ENCODE data around the gene TSSK3. TPM values are rescaled to one million over a fixed set of nuclear protein-coding genes. Genes with fewer than 3 reads are reported as not detected.

Gene TSSK3
- total and polyA plus RNA-seq, 8 donors = 0.43 to 0.92 TPM; not detected in 6

DNA sequence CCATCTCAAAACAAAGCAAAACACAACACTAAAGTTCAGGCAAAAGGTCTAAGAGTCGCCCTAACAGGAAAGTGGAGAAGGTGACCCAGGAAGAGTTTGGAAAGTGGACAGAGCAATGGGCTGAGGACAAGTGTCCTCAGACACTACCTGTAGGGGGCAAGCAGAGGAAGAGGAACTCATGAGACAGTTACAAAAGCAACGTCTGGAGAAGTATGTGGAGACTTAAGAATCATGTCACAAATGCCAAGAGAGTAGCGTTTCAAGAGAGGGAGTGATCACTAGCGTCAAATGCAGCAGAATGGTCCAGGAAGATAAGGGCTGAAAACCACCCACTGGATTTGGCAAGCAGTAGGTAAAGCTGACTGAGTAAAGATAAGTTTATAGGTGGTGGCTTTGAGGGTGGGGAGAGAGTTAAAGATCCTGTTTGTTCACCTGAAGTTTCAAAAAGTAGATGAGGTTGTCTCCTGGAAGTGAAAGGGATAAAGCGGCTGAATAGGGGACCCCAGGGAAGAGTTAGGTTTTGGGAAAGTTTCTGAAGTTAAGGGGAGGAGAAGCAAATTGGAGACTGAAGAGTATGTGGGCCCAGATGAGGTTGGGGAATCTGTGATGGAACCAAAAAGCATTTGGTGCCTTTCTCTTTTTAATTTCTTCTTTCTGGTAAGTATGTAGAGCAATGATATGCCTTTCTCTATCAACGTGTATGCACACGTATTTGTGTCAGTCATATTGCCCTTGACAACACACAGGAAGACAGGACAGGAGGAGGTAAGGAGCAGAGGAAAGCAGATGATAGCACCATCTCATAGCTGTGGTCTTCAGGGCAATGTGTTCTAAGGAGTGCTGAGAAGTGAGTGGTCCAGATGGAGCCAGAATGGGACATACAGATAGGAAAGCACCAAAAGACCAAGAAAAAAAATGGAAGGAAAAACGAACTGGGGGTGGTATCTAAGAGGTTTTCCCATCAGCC, 28.8 kb downstream of the TSSK3 start:
- intact Hi-C loops (cut with DNase I; ENCODE audit: low total_unique reads) = no loop called here

DNA sequence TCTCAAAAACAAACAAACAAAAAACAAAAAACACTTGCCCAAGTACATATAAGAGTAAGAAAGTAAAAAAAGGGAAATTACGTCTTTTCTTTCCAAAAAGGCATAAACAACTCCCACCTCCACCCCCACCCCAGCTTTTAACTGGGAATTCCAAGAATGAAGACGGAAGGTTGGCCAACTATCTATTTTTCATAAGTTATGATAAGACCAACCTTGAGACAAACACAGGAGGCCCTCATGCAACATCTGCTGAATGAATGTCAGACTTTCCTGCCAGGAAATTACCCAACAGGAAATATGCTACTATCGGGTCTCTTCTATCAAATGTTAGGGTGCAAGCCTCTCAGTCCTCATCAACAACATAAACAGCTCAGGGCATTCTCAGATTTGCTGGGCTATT, 30.0 kb downstream of the TSSK3 start:
- TF ChIP-seq POLR2A (IDR thresholded peaks at IDR 0.05) (no peak), EP300 (IDR thresholded peaks at IDR 0.05) (no peak), POLR2AphosphoS5 (IDR thresholded peaks at IDR 0.05) (no peak)
- TF ChIP-seq, protein P1, sequence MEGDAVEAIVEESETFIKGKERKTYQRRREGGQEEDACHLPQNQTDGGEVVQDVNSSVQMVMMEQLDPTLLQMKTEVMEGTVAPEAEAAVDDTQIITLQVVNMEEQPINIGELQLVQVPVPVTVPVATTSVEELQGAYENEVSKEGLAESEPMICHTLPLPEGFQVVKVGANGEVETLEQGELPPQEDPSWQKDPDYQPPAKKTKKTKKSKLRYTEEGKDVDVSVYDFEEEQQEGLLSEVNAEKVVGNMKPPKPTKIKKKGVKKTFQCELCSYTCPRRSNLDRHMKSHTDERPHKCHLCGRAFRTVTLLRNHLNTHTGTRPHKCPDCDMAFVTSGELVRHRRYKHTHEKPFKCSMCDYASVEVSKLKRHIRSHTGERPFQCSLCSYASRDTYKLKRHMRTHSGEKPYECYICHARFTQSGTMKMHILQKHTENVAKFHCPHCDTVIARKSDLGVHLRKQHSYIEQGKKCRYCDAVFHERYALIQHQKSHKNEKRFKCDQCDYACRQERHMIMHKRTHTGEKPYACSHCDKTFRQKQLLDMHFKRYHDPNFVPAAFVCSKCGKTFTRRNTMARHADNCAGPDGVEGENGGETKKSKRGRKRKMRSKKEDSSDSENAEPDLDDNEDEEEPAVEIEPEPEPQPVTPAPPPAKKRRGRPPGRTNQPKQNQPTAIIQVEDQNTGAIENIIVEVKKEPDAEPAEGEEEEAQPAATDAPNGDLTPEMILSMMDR (IDR thresholded peaks at IDR 0.05) = no peak
- intact Hi-C loops (cut with DNase I; ENCODE audit: low total_unique reads) = no loop called here
- peak overlapping the region in 1 of 4 donors; percentile 84 for H3K4me3 ChIP-seq
- H3K4me1 ChIP-seq = peaks cover 34 to 55% (median 52%) of the 10 kb centered on the region in 4 donors
- WGBS, 5 donors = 76 to 78% (median 76%) methylated on average over 3 of the region's 3 CpGs
- H3K9me3 ChIP-seq = no peaks in the 10 kb centered on the region
- DNase-seq = no peak
- H3K36me3 ChIP-seq = peaks cover 23 to 48% (median 44%) of the 10 kb centered on the region in 4 donors
- no peak overlapping the region for H3K27ac ChIP-seq
- H3K27me3 ChIP-seq = no peaks in the 10 kb centered on the region

More for the DNA sequence above, 28.8 kb downstream of the TSSK3 start:
- H3K4me3 ChIP-seq = no peak overlapping the region
- H3K4me1 ChIP-seq = peaks cover 34 to 55% (median 52%) of the 10 kb centered on the region in 4 donors
- H3K27me3 ChIP-seq = no peaks in the 10 kb centered on the region
- H3K36me3 ChIP-seq = peaks cover 30 to 60% (median 56%) of the 10 kb centered on the region in 4 donors
- TF ChIP-seq POLR2AphosphoS5 (IDR thresholded peaks at IDR 0.05) = peak in 1 of 3 donors; percentile 7
- TF ChIP-seq POLR2A (IDR thresholded peaks at IDR 0.05) = no peak
- no peak for TF ChIP-seq EP300 (IDR thresholded peaks at IDR 0.05)
- TF ChIP-seq, protein P1 (IDR thresholded peaks at IDR 0.05) = no peak
- H3K27ac ChIP-seq = peak overlapping the region in 1 of 5 donors; percentile 26
- DNase-seq = peak in 1 of 2 donors; percentile 28
- H3K9me3 ChIP-seq = no peaks in the 10 kb centered on the region
- WGBS, 5 donors = 34 to 55% (median 39%) methylated on average over 8 of the region's 8 CpGs

DNA sequence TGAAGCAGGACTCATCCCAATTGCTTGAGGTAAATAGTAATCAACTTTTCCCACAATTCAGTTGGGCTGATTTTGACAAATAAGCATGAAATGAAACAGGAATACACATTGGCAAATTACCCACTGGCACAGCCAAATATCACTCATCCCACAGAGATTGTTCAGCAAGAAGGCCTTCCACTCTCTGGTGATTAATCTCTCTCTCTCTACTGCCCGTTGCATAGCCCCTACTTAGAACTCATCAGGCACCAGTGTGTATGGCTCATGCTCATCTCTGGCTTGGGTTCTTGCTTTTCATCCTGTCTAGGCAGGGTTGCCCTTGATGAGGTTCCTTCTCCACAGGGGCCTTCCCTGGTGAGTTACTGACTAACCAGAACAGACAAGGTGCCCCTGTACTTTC, 30.8 kb downstream of the TSSK3 start:
- Histone ChIP-seq H3K27me3 (no peaks in the 10 kb centered on the region), H3K36me3 (peaks cover 19 to 40% (median 36%) of the 10 kb centered on the region in 4 donors), H3K27ac (peak overlapping the region in 4 of 5 donors; percentile 90 to 97 (median 96)), H3K4me1 (peaks cover 34 to 54% (median 49%) of the 10 kb centered on the region in 4 donors), H3K9me3 (no peaks in the 10 kb centered on the region), H3K4me3 (peak overlapping the region; percentile 84 to 91 (median 88))
- DNase-seq = no peak
- 62 to 75% (median 67%) methylated on average over 1 of the region's 1 CpG for WGBS, 5 donors
- intact Hi-C loops (cut with DNase I; ENCODE audit: low total_unique reads) = no loop called here
- TF ChIP-seq, protein P1 (IDR thresholded peaks at IDR 0.05) = no peak
- TF ChIP-seq POLR2A (IDR thresholded peaks at IDR 0.05) (no peak), POLR2AphosphoS5 (IDR thresholded peaks at IDR 0.05) (no peak), EP300 (IDR thresholded peaks at IDR 0.05) (no peak)

DNA sequence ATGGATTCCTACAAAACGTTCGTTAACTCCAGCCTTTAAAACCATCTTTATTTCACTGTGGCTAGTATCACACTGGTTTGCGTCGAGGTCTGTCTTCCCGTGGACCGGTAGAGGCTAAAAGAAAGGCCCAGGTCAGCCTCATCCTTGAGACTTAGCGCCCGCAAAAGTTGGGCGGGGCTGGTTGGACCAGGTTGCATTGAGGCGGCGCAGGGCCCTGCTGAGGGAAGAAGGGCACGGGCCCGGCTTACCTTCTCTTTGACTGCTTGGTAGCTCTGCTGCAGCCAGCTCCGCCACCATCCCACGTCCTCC, 31.4 kb downstream of the TSSK3 start:
- Histone ChIP-seq H3K9me3 (no peaks in the 10 kb centered on the region), H3K4me3 (peak overlapping the region; percentile 84 to 91 (median 88)), H3K36me3 (peaks cover 16 to 34% (median 30%) of the 10 kb centered on the region in 4 donors), H3K27ac (peak overlapping the region; percentile 89 to 97 (median 95)), H3K27me3 (no peaks in the 10 kb centered on the region), H3K4me1 (peaks cover 34 to 54% (median 47%) of the 10 kb centered on the region in 4 donors)
- TF ChIP-seq EP300 (IDR thresholded peaks at IDR 0.05) (no peak), POLR2A (IDR thresholded peaks at IDR 0.05) (no peak), POLR2AphosphoS5 (IDR thresholded peaks at IDR 0.05) (no peak)
- TF ChIP-seq, protein P1 (IDR thresholded peaks at IDR 0.05) = no peak
- DNase-seq = peak; percentile 59 to 85
- intact Hi-C loops (cut with DNase I; ENCODE audit: low total_unique reads) = no loop called here
- WGBS, 5 donors = 0 to 2% (median 1%) methylated on average over 13 to 15 of the region's 15 CpGs
